Hepatocyte (in vitro differentiated cells): Measurements from ENCODE around the gene G0S2. TPM values are rescaled to one million over a fixed set of nuclear protein-coding genes. Genes with fewer than 3 reads are reported as not detected.

Experiments used
- DNase-seq: peaks from one replicate; pipeline ENCODE4 v3.0.0-alpha.2; 2016; ENCODE audit warnings: low spot score
- H2AFZ ChIP-seq: fragments of 200-600 bp; sonication (generic); 2 replicates; pipeline ENCODE4 v1.6.0; 2016; ENCODE audit warnings: antibody characterized with exemption, mild to moderate bottlenecking
- H3K27ac ChIP-seq: fragments of 200-600 bp; sonication (generic); 2 replicates; pipeline ENCODE4 v1.5.1; 2016; ENCODE audit warnings: mild to moderate bottlenecking
- H3K27me3 ChIP-seq: fragments of 200-600 bp; sonication (generic); 2 replicates; pipeline ENCODE4 v1.6.1; 2016
- H3K36me3 ChIP-seq: fragments of 200-600 bp; sonication (generic); replicated peaks from 2 replicates; pipeline ENCODE4 v1.5.1; 2016; ENCODE audit warnings: low read depth; ENCODE audit not compliant: insufficient read depth
- H3K4me1 ChIP-seq: fragments of 200-600 bp; sonication (generic); 2 replicates; pipeline ENCODE4 v1.5.1; 2016; ENCODE audit warnings: mild to moderate bottlenecking, moderate library complexity; ENCODE audit not compliant: insufficient read depth
- H3K4me2 ChIP-seq: fragments of 200-600 bp; sonication (generic); 2 replicates; pipeline ENCODE4 v1.6.0; 2016
- H3K4me3 ChIP-seq: fragments of 200-600 bp; sonication (generic); 2 replicates; pipeline ENCODE4 v1.5.1; 2016; ENCODE audit warnings: mild to moderate bottlenecking
- H3K79me2 ChIP-seq: fragments of 200-600 bp; sonication (generic); 2 replicates; pipeline ENCODE4 v1.6.0; 2017; ENCODE audit warnings: mild to moderate bottlenecking
- H3K9me2 ChIP-seq: fragments of 200-600 bp; sonication (generic); replicated peaks from 2 replicates; pipeline ENCODE4 v1.6.0; 2017; ENCODE audit warnings: mild to moderate bottlenecking; ENCODE audit not compliant: insufficient read depth
- H3K9me3 ChIP-seq: fragments of 200-600 bp; sonication (generic); 2 replicates; pipeline ENCODE4 v1.5.1; 2016; ENCODE audit warnings: low read depth, mild to moderate bottlenecking
- H4K20me1 ChIP-seq: fragments of 200-600 bp; sonication (generic); 2 replicates; pipeline ENCODE4 v1.6.0; 2016; ENCODE audit warnings: mild to moderate bottlenecking; ENCODE audit not compliant: insufficient read depth, poor library complexity, severe bottlenecking
- EZH2 ChIP-seq: fragments of 200-600 bp; sonication (generic); IDR thresholded peaks from 2 replicates; pipeline ENCODE4 v1.6.1; 2016; ENCODE audit warnings: antibody characterized with exemption, mild to moderate bottlenecking, borderline replicate concordance
- EZH2phosphoT487 ChIP-seq: fragments of 200-600 bp; sonication (generic); IDR thresholded peaks from one replicate; pipeline ENCODE4 v1.6.1; 2018; ENCODE audit warnings: antibody characterized with exemption, mild to moderate bottlenecking, low read depth, moderate library complexity; ENCODE audit not compliant: unreplicated experiment, severe bottlenecking
- WGBS: methylation state at CpG from one replicate; pipeline ENCODE4 v1.1.6; 2016; ENCODE audit warnings: low lambda C conversion rate; ENCODE audit errors: missing lambda C conversion rate; 5-methylcytosine and 5-hydroxymethylcytosine counted together
- polyA plus RNA-seq: library from polyadenylated mRNA; unstranded; fragments of >200 nt; fragmentation: Nextera tagmentation; extraction: Ambion mirVana; gene quantifications from 2 replicates; pipeline ENCODE4 v1.2.1, GENCODE V29; 2016
- total RNA-seq: library from RNA; depleted of rRNA; stranded (reverse); fragments of >200 nt; gene quantifications from 2 replicates; pipeline ENCODE4 v1.2.3, GENCODE V29; 2014
- TF ChIP-seq, protein P1 (sequence below): fragments of 200-600 bp; sonication (generic); IDR thresholded peaks from 2 replicates; pipeline ENCODE4 v1.5.1; 2016; ENCODE audit warnings: antibody characterized with exemption, mild to moderate bottlenecking; ENCODE audit not compliant: poor library complexity

Gene G0S2
- total and polyA plus RNA-seq, 2 experiments from 2014 or later: 32.2 to 37.0 TPM

DNA sequence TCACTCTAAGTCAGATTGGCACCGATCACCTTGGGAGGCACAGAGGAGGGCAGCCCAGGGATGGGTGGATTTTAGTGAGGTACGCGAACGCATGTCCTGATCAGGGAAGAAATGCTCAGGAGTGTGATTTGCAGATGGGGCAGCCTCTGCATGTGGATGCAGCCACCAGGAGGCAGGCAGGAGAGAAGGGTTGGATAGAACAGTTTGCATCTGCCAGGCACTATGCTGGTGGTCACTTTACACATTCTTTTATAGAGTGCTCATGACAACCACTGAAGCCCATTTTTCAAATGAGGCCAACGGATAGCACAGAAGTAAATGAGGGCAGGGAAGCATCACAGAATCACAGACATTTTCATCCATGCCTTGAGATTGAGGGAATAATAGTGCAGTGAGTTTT, 28.7 kb upstream of the G0S2 start:
- H3K27ac ChIP-seq: peak overlapping the region; percentile 24
- H3K79me2 ChIP-seq: peaks cover 34% of the 10 kb centered on the region

DNA sequence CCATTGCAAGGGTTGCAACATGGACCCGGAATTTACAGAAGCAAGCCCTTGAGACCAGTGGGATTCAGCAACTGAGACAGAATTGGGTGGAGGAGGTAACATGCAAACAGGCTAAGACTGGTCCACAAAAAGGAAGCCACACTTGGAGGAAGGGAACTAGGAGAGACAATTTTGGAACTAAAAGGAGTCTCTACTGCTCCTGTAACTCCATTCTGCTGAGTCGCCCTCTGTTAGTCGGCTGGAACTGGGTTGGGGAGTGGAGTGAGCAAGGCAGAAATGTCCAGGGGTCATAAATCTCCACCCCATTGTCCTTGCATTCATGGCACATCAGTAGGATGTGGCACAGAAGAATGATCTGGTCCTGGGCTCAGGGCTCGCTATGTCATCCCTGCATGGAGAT, 28.1 kb upstream of the G0S2 start:
- H3K9me3 ChIP-seq: no peaks in the 10 kb centered on the region
- TF ChIP-seq EZH2: no peak
- no peak for TF ChIP-seq EZH2phosphoT487
- TF ChIP-seq, protein P1, sequence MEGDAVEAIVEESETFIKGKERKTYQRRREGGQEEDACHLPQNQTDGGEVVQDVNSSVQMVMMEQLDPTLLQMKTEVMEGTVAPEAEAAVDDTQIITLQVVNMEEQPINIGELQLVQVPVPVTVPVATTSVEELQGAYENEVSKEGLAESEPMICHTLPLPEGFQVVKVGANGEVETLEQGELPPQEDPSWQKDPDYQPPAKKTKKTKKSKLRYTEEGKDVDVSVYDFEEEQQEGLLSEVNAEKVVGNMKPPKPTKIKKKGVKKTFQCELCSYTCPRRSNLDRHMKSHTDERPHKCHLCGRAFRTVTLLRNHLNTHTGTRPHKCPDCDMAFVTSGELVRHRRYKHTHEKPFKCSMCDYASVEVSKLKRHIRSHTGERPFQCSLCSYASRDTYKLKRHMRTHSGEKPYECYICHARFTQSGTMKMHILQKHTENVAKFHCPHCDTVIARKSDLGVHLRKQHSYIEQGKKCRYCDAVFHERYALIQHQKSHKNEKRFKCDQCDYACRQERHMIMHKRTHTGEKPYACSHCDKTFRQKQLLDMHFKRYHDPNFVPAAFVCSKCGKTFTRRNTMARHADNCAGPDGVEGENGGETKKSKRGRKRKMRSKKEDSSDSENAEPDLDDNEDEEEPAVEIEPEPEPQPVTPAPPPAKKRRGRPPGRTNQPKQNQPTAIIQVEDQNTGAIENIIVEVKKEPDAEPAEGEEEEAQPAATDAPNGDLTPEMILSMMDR: no peak
- H2AFZ ChIP-seq: no peak overlapping the region
- H3K27me3 ChIP-seq: no peaks in the 10 kb centered on the region
- H3K79me2 ChIP-seq: peaks cover 39% of the 10 kb centered on the region
- peaks cover 49% of the 10 kb centered on the region for H3K4me1 ChIP-seq
- no peak overlapping the region for H3K4me2 ChIP-seq
- no peak overlapping the region for H3K4me3 ChIP-seq
- WGBS: 84% methylated on average over 4 of the region's 4 CpGs
- no peaks in the 10 kb centered on the region for H4K20me1 ChIP-seq
- DNase-seq: no peak
- no peaks in the 10 kb centered on the region for H3K9me2 ChIP-seq
- no peaks in the 10 kb centered on the region for H3K36me3 ChIP-seq
- no peak overlapping the region for H3K27ac ChIP-seq

More for the DNA sequence above, 28.7 kb upstream of the G0S2 start:
- H3K9me3 ChIP-seq: no peaks in the 10 kb centered on the region
- no peaks in the 10 kb centered on the region for H3K27me3 ChIP-seq
- no peak for TF ChIP-seq EZH2
- TF ChIP-seq, protein P1: no peak
- no peak for TF ChIP-seq EZH2phosphoT487
- H3K4me2 ChIP-seq: peak overlapping the region; percentile 24
- no peaks in the 10 kb centered on the region for H4K20me1 ChIP-seq
- H3K9me2 ChIP-seq: no peaks in the 10 kb centered on the region
- DNase-seq: no peak
- no peak overlapping the region for H2AFZ ChIP-seq
- no peaks in the 10 kb centered on the region for H3K36me3 ChIP-seq
- H3K4me1 ChIP-seq: peaks cover 55% of the 10 kb centered on the region
- 92% methylated on average over 5 of the region's 5 CpGs for WGBS
- no peak overlapping the region for H3K4me3 ChIP-seq

DNA sequence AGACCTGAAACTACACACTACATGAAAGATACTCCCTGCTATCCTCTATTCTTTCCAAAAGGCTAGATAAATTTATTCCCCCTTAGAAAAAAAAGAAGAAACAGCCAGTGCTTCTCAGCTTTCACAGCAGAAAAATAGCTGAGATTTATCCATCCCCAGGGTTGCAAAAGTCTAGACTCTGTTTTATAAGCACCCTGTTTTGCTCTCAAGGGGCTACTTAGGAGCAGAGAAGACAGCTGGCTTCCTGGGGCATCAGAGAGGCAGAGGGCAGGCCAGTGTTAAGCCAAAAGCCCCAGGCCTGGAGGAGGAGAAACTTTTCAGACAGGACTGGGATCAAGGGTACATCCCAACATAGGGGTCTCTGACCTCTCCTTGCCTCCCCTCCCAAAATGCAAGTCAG, 26.9 kb upstream of the G0S2 start:
- H3K4me3 ChIP-seq: no peak overlapping the region
- H3K4me1 ChIP-seq: peaks cover 41% of the 10 kb centered on the region
- H3K4me2 ChIP-seq: peak overlapping the region; percentile 70
- H3K27me3 ChIP-seq: no peaks in the 10 kb centered on the region
- no peaks in the 10 kb centered on the region for H4K20me1 ChIP-seq
- H3K27ac ChIP-seq: peak overlapping the region; percentile 3
- H3K9me2 ChIP-seq: no peaks in the 10 kb centered on the region
- TF ChIP-seq EZH2: no peak
- TF ChIP-seq EZH2phosphoT487: no peak
- TF ChIP-seq, protein P1: no peak
- peaks cover 39% of the 10 kb centered on the region for H3K79me2 ChIP-seq
- DNase-seq: no peak
- no peaks in the 10 kb centered on the region for H3K36me3 ChIP-seq
- H3K9me3 ChIP-seq: no peaks in the 10 kb centered on the region
- H2AFZ ChIP-seq: no peak overlapping the region
